HepG2 (cell line): ENCODE results near the gene KATNB1. TPM values are rescaled to one million over a fixed set of nuclear protein-coding genes. Genes with fewer than 3 reads are reported as not detected.

ENCODE experiments used
- CCDC6 ChIP-seq: sonication (generic); formaldehyde crosslinking; IDR thresholded peaks from 2 replicates; pipeline ENCODE4 v1.8.1; 2022; ENCODE audit warnings: mild to moderate bottlenecking, missing genetic modification reagents, moderate library complexity
- EHMT2 ChIP-seq: fragments of 200-600 bp; sonication (generic); IDR thresholded peaks from 2 replicates; pipeline ENCODE4 v1.7.0; 2017; ENCODE audit warnings: antibody characterized with exemption, low read depth, low read length, borderline replicate concordance
- HNRNPK ChIP-seq: fragments of 200-400 bp; formaldehyde crosslinking; IDR thresholded peaks from 2 replicates; pipeline ENCODE4 v1.6.1; 2018; ENCODE audit warnings: low read length, low read depth, moderate library complexity, mild to moderate bottlenecking; ENCODE audit not compliant: poor library complexity, severe bottlenecking
- KLF12 ChIP-seq: sonication (generic); formaldehyde crosslinking; IDR thresholded peaks from 2 replicates; pipeline ENCODE4 v1.4.0; 2020; ENCODE audit warnings: missing genetic modification reagents, borderline replicate concordance
- NBN ChIP-seq: fragments of 450-650 bp; conservative IDR thresholded peaks from 2 replicates; pipeline ENCODE4 v1.6.1; 2017
- SALL2 ChIP-seq: sonication (generic); formaldehyde crosslinking; IDR thresholded peaks from 2 replicates; pipeline ENCODE4 v1.8.1; 2023; ENCODE audit warnings: mild to moderate bottlenecking, missing genetic modification reagents, inconsistent platforms
- ZFP36L1 ChIP-seq: sonication (generic); formaldehyde crosslinking; IDR thresholded peaks from 2 replicates; pipeline ENCODE4 v1.8.0; 2022; ENCODE audit warnings: mild to moderate bottlenecking, missing genetic modification reagents, moderate library complexity
- ZFP36L2 ChIP-seq: sonication (generic); formaldehyde crosslinking; IDR thresholded peaks from 2 replicates; pipeline ENCODE4 v1.4.0; 2020; ENCODE audit warnings: missing genetic modification reagents
- ZFYVE20 ChIP-seq: sonication (generic); formaldehyde crosslinking; IDR thresholded peaks from 2 replicates; pipeline ENCODE4 v1.8.0; 2023; ENCODE audit warnings: low read depth, mild to moderate bottlenecking, moderate library complexity, missing genetic modification reagents, borderline replicate concordance
- ZNF10 ChIP-seq: sonication (generic); formaldehyde crosslinking; IDR thresholded peaks from 2 replicates; pipeline ENCODE4 v1.4.0; 2020; ENCODE audit warnings: mild to moderate bottlenecking, low read depth, missing genetic modification reagents, borderline replicate concordance
- ZNF234 ChIP-seq: sonication (generic); formaldehyde crosslinking; conservative IDR thresholded peaks from 2 replicates; pipeline ENCODE4 v1.5.1; 2020; ENCODE audit warnings: mild to moderate bottlenecking, missing genetic modification reagents
- ZNF256 ChIP-seq: sonication (generic); formaldehyde crosslinking; conservative IDR thresholded peaks from 2 replicates; pipeline ENCODE4 v1.4.0; 2020; ENCODE audit warnings: missing genetic modification reagents
- ZNF496 ChIP-seq: sonication (generic); formaldehyde crosslinking; IDR thresholded peaks from 2 replicates; pipeline ENCODE4 v1.8.1; 2023; ENCODE audit warnings: mild to moderate bottlenecking, moderate library complexity, missing genetic modification reagents; ENCODE audit not compliant: insufficient replicate concordance
- ZNF577 ChIP-seq: sonication (generic); formaldehyde crosslinking; IDR thresholded peaks from 2 replicates; pipeline ENCODE4 v1.4.0; 2020; ENCODE audit warnings: mild to moderate bottlenecking, low read depth, missing genetic modification reagents, borderline replicate concordance
- polyA plus RNA-seq, 8 experiments: library from polyadenylated mRNA; depleted of rRNA in 3 of 8; stranded (reverse) in 7 of 8; unstranded in 1 of 8; fragments of >200 nt; fragmentation: Illumina TruSeq in 4 of 8; extraction: Trizol in 4 of 8; gene quantifications; 2 replicates each; pipeline versions ENCODE4 v1.2.1 to v1.2.3, GENCODE V29; 2011 to 2016; ENCODE audit warnings: low read depth in 4 of 8, missing spikeins in 1 of 8, mixed read lengths in 1 of 8; ENCODE audit not compliant: insufficient read depth in 1 of 8
- total RNA-seq, 5 experiments: library from RNA; depleted of rRNA; stranded (reverse); fragments of >200 nt; fragmentation: Illumina TruSeq; extraction: Trizol; gene quantifications; 2 replicates each; pipeline ENCODE4 v1.2.3, GENCODE V29; 2016; ENCODE audit warnings: low read depth in 1 of 5
- TF ChIP-seq, protein P1 (sequence below): sonication (generic); formaldehyde crosslinking; IDR thresholded peaks from 2 replicates; pipeline ENCODE4 v1.4.0; 2020; ENCODE audit warnings: missing genetic modification reagents, borderline replicate concordance
- TF ChIP-seq, protein P2 (sequence below): sonication (generic); formaldehyde crosslinking; IDR thresholded peaks from 2 replicates; pipeline ENCODE4 v1.4.0; 2020; ENCODE audit warnings: missing genetic modification reagents, borderline replicate concordance
- TF ChIP-seq, protein P3 (sequence below): sonication (generic); formaldehyde crosslinking; IDR thresholded peaks from 2 replicates; pipeline ENCODE4 v1.4.0; 2020; ENCODE audit warnings: mild to moderate bottlenecking, low read depth, missing genetic modification reagents
- TF ChIP-seq, protein P4 (sequence below): sonication (generic); formaldehyde crosslinking; IDR thresholded peaks from 2 replicates; pipeline ENCODE4 v1.4.0; 2020; ENCODE audit warnings: missing genetic modification reagents
- TF ChIP-seq, protein P5 (sequence below): sonication (generic); formaldehyde crosslinking; IDR thresholded peaks from 2 replicates; pipeline ENCODE4 v1.4.0; 2020; ENCODE audit warnings: missing genetic modification reagents, mild to moderate bottlenecking, borderline replicate concordance

The KATNB1 gene
- total and polyA plus RNA-seq, 2 of the 13 experiments (the other 11 are each of a cell fraction or from before 2014, with no cell fraction given) = 31.5 to 43.5 TPM

DNA sequence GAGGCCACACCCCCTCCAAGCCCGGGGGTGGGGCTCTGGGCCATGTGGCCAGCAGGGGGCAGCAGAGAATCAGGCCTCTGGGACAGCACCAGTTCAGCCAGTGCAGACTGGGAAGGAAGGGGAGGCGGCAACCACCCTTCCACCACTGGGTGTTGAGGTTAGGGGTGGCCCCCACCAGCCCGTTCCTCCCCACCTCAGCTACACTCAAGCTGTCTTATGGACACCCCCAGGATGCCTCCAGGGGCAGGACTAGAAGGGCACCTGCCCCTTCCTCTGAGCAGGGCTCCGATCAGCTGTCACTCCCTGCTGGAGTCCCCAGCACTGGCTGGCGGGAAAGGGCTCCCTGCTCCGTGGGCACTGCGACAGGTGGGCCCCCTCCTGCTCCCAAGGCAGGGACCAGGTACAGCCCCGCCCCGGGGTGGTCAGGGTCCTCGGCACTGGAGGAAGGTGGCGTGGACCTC is 21.8 kb downstream of the KATNB1 start (continued):
- TF ChIP-seq, protein P1, sequence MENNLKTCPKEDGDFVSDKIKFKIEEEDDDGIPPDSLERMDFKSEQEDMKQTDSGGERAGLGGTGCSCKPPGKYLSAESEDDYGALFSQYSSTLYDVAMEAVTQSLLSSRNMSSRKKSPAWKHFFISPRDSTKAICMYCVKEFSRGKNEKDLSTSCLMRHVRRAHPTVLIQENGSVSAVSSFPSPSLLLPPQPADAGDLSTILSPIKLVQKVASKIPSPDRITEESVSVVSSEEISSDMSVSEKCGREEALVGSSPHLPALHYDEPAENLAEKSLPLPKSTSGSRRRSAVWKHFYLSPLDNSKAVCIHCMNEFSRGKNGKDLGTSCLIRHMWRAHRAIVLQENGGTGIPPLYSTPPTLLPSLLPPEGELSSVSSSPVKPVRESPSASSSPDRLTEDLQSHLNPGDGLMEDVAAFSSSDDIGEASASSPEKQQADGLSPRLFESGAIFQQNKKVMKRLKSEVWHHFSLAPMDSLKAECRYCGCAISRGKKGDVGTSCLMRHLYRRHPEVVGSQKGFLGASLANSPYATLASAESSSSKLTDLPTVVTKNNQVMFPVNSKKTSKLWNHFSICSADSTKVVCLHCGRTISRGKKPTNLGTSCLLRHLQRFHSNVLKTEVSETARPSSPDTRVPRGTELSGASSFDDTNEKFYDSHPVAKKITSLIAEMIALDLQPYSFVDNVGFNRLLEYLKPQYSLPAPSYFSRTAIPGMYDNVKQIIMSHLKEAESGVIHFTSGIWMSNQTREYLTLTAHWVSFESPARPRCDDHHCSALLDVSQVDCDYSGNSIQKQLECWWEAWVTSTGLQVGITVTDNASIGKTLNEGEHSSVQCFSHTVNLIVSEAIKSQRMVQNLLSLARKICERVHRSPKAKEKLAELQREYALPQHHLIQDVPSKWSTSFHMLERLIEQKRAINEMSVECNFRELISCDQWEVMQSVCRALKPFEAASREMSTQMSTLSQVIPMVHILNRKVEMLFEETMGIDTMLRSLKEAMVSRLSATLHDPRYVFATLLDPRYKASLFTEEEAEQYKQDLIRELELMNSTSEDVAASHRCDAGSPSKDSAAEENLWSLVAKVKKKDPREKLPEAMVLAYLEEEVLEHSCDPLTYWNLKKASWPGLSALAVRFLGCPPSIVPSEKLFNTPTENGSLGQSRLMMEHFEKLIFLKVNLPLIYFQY = no peak
- TF ChIP-seq ZFYVE20 (CRISPR knock-in tag) (no peak), HNRNPK (no peak), ZNF577 (CRISPR knock-in tag) (no peak), KLF12 (CRISPR knock-in tag) (no peak), ZFP36L2 (CRISPR knock-in tag) (no peak), ZNF256 (no peak), CCDC6 (CRISPR knock-in tag) (no peak), ZNF234 (CRISPR knock-in tag) (no peak), NBN (no peak), ZNF10 (no peak), SALL2 (CRISPR knock-in tag) (no peak), EHMT2 (no peak), ZNF496 (no peak), ZFP36L1 (CRISPR knock-in tag) (no peak)
- TF ChIP-seq, protein P2, sequence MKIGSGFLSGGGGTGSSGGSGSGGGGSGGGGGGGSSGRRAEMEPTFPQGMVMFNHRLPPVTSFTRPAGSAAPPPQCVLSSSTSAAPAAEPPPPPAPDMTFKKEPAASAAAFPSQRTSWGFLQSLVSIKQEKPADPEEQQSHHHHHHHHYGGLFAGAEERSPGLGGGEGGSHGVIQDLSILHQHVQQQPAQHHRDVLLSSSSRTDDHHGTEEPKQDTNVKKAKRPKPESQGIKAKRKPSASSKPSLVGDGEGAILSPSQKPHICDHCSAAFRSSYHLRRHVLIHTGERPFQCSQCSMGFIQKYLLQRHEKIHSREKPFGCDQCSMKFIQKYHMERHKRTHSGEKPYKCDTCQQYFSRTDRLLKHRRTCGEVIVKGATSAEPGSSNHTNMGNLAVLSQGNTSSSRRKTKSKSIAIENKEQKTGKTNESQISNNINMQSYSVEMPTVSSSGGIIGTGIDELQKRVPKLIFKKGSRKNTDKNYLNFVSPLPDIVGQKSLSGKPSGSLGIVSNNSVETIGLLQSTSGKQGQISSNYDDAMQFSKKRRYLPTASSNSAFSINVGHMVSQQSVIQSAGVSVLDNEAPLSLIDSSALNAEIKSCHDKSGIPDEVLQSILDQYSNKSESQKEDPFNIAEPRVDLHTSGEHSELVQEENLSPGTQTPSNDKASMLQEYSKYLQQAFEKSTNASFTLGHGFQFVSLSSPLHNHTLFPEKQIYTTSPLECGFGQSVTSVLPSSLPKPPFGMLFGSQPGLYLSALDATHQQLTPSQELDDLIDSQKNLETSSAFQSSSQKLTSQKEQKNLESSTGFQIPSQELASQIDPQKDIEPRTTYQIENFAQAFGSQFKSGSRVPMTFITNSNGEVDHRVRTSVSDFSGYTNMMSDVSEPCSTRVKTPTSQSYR (CRISPR knock-in tag) = no peak
- TF ChIP-seq, protein P3, sequence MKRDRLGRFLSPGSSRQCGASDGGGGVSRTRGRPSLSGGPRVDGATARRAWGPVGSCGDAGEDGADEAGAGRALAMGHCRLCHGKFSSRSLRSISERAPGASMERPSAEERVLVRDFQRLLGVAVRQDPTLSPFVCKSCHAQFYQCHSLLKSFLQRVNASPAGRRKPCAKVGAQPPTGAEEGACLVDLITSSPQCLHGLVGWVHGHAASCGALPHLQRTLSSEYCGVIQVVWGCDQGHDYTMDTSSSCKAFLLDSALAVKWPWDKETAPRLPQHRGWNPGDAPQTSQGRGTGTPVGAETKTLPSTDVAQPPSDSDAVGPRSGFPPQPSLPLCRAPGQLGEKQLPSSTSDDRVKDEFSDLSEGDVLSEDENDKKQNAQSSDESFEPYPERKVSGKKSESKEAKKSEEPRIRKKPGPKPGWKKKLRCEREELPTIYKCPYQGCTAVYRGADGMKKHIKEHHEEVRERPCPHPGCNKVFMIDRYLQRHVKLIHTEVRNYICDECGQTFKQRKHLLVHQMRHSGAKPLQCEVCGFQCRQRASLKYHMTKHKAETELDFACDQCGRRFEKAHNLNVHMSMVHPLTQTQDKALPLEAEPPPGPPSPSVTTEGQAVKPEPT (CRISPR knock-in tag) = no peak
- TF ChIP-seq, protein P4, sequence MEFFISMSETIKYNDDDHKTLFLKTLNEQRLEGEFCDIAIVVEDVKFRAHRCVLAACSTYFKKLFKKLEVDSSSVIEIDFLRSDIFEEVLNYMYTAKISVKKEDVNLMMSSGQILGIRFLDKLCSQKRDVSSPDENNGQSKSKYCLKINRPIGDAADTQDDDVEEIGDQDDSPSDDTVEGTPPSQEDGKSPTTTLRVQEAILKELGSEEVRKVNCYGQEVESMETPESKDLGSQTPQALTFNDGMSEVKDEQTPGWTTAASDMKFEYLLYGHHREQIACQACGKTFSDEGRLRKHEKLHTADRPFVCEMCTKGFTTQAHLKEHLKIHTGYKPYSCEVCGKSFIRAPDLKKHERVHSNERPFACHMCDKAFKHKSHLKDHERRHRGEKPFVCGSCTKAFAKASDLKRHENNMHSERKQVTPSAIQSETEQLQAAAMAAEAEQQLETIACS = no peak
- TF ChIP-seq, protein P5, sequence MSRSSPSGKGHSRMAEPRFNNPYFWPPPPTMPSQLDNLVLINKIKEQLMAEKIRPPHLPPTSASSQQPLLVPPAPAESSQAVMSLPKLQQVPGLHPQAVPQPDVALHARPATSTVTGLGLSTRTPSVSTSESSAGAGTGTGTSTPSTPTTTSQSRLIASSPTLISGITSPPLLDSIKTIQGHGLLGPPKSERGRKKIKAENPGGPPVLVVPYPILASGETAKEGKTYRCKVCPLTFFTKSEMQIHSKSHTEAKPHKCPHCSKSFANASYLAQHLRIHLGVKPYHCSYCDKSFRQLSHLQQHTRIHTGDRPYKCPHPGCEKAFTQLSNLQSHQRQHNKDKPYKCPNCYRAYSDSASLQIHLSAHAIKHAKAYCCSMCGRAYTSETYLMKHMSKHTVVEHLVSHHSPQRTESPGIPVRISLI (CRISPR knock-in tag) = no peak
